ENCODE results near the gene ME3.
"Not testable (repeated sequence)": the region's sequence is repeated elsewhere in the genome, so short reads cannot be mapped to it uniquely, and the experiment has no call there.

The ME3 gene

DNA sequence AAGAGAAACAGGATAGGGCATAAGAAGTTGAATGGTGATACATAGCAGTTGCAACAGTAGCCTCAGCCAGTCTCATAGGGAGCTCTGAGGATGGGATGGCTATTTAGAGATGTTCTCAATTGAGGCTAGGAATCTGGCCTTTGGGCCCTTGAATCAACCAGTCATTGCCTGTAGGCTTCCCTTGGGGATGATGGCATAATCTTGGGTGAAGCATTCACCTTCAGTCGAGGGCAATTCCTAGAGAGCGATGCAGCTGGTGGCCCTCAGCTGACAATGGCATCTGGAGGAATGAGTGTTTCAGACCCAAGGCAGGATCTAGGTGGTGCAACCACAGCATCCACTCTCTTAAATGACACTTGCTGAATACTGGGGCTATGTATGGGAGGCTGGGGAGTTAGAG is 236.7 kb downstream of the ME3 start:
- no peaks in the 10 kb centered on the region for H3K27me3 ChIP-seq (replicated peaks; ENCODE audit: insufficient read depth, low read length)
- H3K79me2 ChIP-seq (ENCODE audit: low read length): no peaks in the 10 kb centered on the region
- TF ChIP-seq, protein P1, sequence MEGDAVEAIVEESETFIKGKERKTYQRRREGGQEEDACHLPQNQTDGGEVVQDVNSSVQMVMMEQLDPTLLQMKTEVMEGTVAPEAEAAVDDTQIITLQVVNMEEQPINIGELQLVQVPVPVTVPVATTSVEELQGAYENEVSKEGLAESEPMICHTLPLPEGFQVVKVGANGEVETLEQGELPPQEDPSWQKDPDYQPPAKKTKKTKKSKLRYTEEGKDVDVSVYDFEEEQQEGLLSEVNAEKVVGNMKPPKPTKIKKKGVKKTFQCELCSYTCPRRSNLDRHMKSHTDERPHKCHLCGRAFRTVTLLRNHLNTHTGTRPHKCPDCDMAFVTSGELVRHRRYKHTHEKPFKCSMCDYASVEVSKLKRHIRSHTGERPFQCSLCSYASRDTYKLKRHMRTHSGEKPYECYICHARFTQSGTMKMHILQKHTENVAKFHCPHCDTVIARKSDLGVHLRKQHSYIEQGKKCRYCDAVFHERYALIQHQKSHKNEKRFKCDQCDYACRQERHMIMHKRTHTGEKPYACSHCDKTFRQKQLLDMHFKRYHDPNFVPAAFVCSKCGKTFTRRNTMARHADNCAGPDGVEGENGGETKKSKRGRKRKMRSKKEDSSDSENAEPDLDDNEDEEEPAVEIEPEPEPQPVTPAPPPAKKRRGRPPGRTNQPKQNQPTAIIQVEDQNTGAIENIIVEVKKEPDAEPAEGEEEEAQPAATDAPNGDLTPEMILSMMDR (IDR thresholded peaks at IDR 0.05; ENCODE audit: low read length): no peak
- TF ChIP-seq EZH2phosphoT487 (IDR thresholded peaks at IDR 0.05; ENCODE audit: low read length): no peak
- no peak for TF ChIP-seq EZH2 (optimal IDR thresholded peaks at IDR 0.05; ENCODE audit: low read depth, low read length)
- H2AFZ ChIP-seq (ENCODE audit: low read length): no peak overlapping the region
- no peak overlapping the region for H3K4me3 ChIP-seq (ENCODE audit: low read length)
- no peaks in the 10 kb centered on the region for H4K20me1 ChIP-seq (ENCODE audit: insufficient read depth, low read length)
- H3K27ac ChIP-seq (ENCODE audit: low read length): no peak overlapping the region
- no peaks in the 10 kb centered on the region for H3K9me3 ChIP-seq (replicated peaks; ENCODE audit: insufficient read depth, low read length)
- H3F3A ChIP-seq (ENCODE audit: insufficient read depth, low read length): no peaks in the 10 kb centered on the region
- no peaks in the 10 kb centered on the region for H3K9me2 ChIP-seq (replicated peaks; ENCODE audit: insufficient read depth, low read length)
- no peak overlapping the region for H3K4me2 ChIP-seq (ENCODE audit: low read depth, low read length)
- H3K36me3 ChIP-seq (replicated peaks; ENCODE audit: insufficient read depth, low read length): no peaks in the 10 kb centered on the region
- no peaks in the 10 kb centered on the region for H3K4me1 ChIP-seq (ENCODE audit: low read length)
- DNase-seq: no peak
- no peak overlapping the region for H3K9ac ChIP-seq (ENCODE audit: low read length)

DNA sequence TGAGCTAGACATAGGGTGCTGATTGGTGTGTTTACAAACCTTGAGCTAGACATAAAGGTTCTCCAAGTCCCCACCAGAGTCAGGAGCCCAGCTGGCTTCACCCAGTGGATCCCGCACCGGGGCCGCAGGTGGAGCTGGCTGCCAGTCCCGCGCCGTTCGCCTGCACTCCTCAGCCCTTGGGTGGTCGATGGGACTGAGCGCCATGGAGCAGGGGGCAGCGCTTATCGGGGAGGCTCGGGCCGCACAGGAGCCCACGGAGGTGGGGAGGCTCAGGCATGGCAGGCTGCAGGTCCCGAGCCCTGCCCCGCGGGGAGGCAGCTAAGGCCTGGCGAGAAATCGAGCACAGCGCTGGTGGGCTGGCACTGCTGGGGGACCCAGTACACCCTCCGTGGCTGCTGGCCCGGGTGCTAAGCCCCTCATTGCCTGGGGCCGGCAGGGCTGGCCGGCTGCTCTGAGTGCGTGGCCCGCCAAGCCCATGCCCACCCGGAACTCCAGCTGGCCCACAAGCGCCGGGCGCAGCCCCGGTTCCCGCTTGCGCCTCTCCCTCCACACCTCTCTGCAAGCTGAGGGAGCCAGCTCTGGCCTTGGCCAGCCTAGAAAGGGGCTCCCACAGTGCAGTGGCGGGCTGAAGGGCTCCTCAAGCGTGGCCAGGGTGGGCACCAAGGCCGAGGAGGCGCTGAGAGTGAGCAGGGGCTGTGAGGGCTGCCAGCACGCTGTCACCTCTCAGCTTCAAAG is 238.9 kb downstream of the ME3 start:
- not testable (repeated sequence) for H3K9me3 ChIP-seq (replicated peaks; ENCODE audit: insufficient read depth, low read length); H3K9ac ChIP-seq (ENCODE audit: low read length); H3F3A ChIP-seq (ENCODE audit: insufficient read depth, low read length); H3K4me3 ChIP-seq (ENCODE audit: low read length); H3K79me2 ChIP-seq (ENCODE audit: low read length); DNase-seq; H2AFZ ChIP-seq (ENCODE audit: low read length); H3K27me3 ChIP-seq (replicated peaks; ENCODE audit: insufficient read depth, low read length); H3K27ac ChIP-seq (ENCODE audit: low read length); H4K20me1 ChIP-seq (ENCODE audit: insufficient read depth, low read length); H3K36me3 ChIP-seq (replicated peaks; ENCODE audit: insufficient read depth, low read length); H3K4me2 ChIP-seq (ENCODE audit: low read depth, low read length); H3K4me1 ChIP-seq (ENCODE audit: low read length); H3K9me2 ChIP-seq (replicated peaks; ENCODE audit: insufficient read depth, low read length)

DNA sequence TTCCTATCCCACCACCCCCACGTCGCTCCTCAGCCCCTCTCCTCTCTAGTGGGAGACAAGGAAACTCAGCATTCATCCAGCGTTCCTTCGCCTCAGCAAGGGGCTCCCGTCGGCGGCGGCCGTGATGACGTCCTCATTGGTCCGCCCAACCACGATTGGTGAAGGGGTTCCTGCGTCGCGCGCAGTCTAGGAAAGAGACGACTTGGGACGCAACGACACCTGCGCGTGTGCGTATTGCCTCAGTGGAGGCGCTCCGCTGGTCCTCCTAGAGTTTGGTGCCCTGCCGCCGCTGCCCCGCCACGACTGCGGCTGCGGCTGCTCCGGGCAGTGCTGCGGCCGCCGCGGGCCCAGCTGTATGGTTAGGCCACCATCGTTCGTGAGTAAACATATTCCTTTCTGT is 241.2 kb downstream of the ME3 start:
- no peaks in the 10 kb centered on the region for H4K20me1 ChIP-seq (ENCODE audit: insufficient read depth, low read length)
- H3K36me3 ChIP-seq (replicated peaks; ENCODE audit: insufficient read depth, low read length): no peaks in the 10 kb centered on the region
- H3K27me3 ChIP-seq (replicated peaks; ENCODE audit: insufficient read depth, low read length): no peaks in the 10 kb centered on the region
- TF ChIP-seq, protein P1 (IDR thresholded peaks at IDR 0.05; ENCODE audit: low read length): no peak
- no peak overlapping the region for H3K4me3 ChIP-seq (ENCODE audit: low read length)
- no peak overlapping the region for H3K27ac ChIP-seq (ENCODE audit: low read length)
- H3K79me2 ChIP-seq (ENCODE audit: low read length): no peaks in the 10 kb centered on the region
- no peaks in the 10 kb centered on the region for H3K9me2 ChIP-seq (replicated peaks; ENCODE audit: insufficient read depth, low read length)
- H3K9ac ChIP-seq (ENCODE audit: low read length): no peak overlapping the region
- H3K9me3 ChIP-seq (replicated peaks; ENCODE audit: insufficient read depth, low read length): no peaks in the 10 kb centered on the region
- H3F3A ChIP-seq (ENCODE audit: insufficient read depth, low read length): no peaks in the 10 kb centered on the region
- no peak for DNase-seq
- no peak overlapping the region for H2AFZ ChIP-seq (ENCODE audit: low read length)
- H3K4me2 ChIP-seq (ENCODE audit: low read depth, low read length): no peak overlapping the region
- no peaks in the 10 kb centered on the region for H3K4me1 ChIP-seq (ENCODE audit: low read length)

DNA sequence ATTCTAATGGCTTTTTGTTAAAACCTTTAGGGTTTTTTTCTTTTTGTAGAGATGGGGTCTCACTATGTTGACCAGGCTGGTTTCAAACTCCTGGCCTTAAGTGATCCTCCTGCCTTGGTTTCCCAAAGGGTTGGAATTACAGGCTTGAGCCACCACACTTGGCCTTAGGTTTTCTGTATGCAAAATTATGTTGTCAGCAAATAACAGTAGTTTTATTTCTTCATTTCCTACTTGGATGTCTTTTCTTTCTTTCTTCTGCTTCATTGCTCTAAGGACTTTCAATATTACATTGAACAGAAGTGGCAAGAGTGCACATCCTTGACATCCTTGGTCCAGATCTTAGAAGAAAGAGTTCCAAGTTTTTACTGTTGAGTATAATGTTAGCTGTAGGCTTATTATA is 245.0 kb downstream of the ME3 start:
- TF ChIP-seq EZH2phosphoT487 (IDR thresholded peaks at IDR 0.05; ENCODE audit: low read length) (no peak), EZH2 (optimal IDR thresholded peaks at IDR 0.05; ENCODE audit: low read depth, low read length) (no peak)
- TF ChIP-seq, protein P1 (IDR thresholded peaks at IDR 0.05; ENCODE audit: low read length): no peak
- H3K9ac ChIP-seq (ENCODE audit: low read length): no peak overlapping the region

DNA sequence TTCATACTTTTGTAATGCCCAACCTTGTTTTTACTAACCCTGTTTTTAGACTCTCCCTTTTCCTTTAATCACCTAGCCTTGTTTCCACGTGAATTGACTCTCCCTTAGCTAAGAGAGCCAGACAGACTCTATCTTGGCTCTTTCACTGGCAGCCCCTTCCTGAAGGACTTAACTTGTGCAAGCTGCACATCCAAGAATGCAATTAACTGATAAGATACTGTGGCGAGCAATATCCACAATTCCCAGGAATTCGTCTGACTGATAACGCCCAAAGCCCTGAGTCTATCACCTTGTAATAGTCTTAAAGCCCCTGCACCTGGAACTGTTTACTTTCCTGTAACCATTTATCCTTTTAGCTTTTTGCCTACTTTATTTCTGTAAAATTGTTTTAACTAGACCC is 248.9 kb downstream of the ME3 start:
- H2AFZ ChIP-seq (ENCODE audit: low read length); H3K27me3 ChIP-seq (replicated peaks; ENCODE audit: insufficient read depth, low read length); H3K4me3 ChIP-seq (ENCODE audit: low read length); H3K27ac ChIP-seq (ENCODE audit: low read length); H3K4me1 ChIP-seq (ENCODE audit: low read length); H3K79me2 ChIP-seq (ENCODE audit: low read length); H3K4me2 ChIP-seq (ENCODE audit: low read depth, low read length); H3K36me3 ChIP-seq (replicated peaks; ENCODE audit: insufficient read depth, low read length); H3F3A ChIP-seq (ENCODE audit: insufficient read depth, low read length); DNase-seq; H4K20me1 ChIP-seq (ENCODE audit: insufficient read depth, low read length); H3K9me2 ChIP-seq (replicated peaks; ENCODE audit: insufficient read depth, low read length); H3K9me3 ChIP-seq (replicated peaks; ENCODE audit: insufficient read depth, low read length); H3K9ac ChIP-seq (ENCODE audit: low read length): not testable (repeated sequence)

More for the DNA sequence above, 245.0 kb downstream of the ME3 start:
- no peaks in the 10 kb centered on the region for H3F3A ChIP-seq (ENCODE audit: insufficient read depth, low read length)
- H2AFZ ChIP-seq (ENCODE audit: low read length): no peak overlapping the region
- no peak for DNase-seq
- no peaks in the 10 kb centered on the region for H3K9me2 ChIP-seq (replicated peaks; ENCODE audit: insufficient read depth, low read length)
- no peaks in the 10 kb centered on the region for H3K4me1 ChIP-seq (ENCODE audit: low read length)
- H3K27ac ChIP-seq (ENCODE audit: low read length): no peak overlapping the region
- no peaks in the 10 kb centered on the region for H4K20me1 ChIP-seq (ENCODE audit: insufficient read depth, low read length)
- no peaks in the 10 kb centered on the region for H3K9me3 ChIP-seq (replicated peaks; ENCODE audit: insufficient read depth, low read length)
- H3K4me2 ChIP-seq (ENCODE audit: low read depth, low read length): no peak overlapping the region
- H3K27me3 ChIP-seq (replicated peaks; ENCODE audit: insufficient read depth, low read length): no peaks in the 10 kb centered on the region
- H3K79me2 ChIP-seq (ENCODE audit: low read length): no peaks in the 10 kb centered on the region
- no peak overlapping the region for H3K4me3 ChIP-seq (ENCODE audit: low read length)
- no peaks in the 10 kb centered on the region for H3K36me3 ChIP-seq (replicated peaks; ENCODE audit: insufficient read depth, low read length)

Measured in MM.1S (cell line).